Hepatocyte (in vitro differentiated cells): ENCODE data around the gene STK4.

Source experiments
- EZH2 ChIP-seq: fragments of 200-600 bp; sonication (generic); IDR thresholded peaks from 2 replicates; pipeline ENCODE4 v1.6.1; 2016; ENCODE audit warnings: antibody characterized with exemption, mild to moderate bottlenecking, borderline replicate concordance
- TF ChIP-seq, protein P1 (sequence below): fragments of 200-600 bp; sonication (generic); IDR thresholded peaks from 2 replicates; pipeline ENCODE4 v1.5.1; 2016; ENCODE audit warnings: antibody characterized with exemption, mild to moderate bottlenecking; ENCODE audit not compliant: poor library complexity

DNA sequence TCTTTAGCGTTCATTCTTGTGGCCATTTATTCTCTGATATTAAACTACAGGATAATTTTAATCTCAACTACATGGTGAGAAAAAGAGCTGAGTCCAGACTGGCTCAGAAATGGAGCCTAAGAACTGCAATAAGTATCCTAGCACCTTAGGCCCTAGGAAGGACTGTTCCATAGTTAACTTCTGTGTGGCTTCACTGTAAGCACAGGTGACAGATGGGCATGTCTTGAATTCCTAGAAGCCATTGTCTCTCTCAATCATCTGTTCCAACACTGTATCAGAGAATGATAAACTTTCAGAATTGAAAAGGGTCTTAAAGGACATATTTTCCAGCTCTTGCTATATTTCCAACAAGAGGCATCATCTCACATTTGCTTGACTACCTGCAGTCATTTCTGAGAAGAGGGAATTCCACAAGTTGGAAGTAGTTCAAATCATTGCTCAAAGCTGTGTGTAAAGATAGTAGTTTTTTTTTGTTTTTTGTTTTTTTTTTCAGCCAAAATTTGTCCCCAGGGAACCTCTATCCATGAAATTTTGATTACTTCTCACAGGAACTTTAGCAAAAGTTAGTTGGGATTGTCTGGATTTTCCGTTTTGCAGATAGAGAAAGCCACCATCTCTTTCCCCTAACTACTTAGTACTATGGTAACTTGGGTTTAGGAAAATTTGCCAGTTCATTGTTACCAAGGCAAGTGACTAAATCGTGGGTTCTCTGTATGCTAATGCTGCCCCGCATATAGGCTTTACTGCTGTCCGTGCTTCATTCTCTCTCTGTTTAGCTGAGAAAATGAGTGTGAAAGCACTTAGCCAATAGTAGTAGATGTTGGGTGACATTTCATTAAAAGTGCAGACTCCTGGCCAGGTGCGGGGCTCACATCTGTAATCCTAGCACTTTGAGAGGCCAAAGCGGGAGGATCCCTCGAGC lies 87.4 kb downstream of the STK4 start:
- TF ChIP-seq, protein P1, sequence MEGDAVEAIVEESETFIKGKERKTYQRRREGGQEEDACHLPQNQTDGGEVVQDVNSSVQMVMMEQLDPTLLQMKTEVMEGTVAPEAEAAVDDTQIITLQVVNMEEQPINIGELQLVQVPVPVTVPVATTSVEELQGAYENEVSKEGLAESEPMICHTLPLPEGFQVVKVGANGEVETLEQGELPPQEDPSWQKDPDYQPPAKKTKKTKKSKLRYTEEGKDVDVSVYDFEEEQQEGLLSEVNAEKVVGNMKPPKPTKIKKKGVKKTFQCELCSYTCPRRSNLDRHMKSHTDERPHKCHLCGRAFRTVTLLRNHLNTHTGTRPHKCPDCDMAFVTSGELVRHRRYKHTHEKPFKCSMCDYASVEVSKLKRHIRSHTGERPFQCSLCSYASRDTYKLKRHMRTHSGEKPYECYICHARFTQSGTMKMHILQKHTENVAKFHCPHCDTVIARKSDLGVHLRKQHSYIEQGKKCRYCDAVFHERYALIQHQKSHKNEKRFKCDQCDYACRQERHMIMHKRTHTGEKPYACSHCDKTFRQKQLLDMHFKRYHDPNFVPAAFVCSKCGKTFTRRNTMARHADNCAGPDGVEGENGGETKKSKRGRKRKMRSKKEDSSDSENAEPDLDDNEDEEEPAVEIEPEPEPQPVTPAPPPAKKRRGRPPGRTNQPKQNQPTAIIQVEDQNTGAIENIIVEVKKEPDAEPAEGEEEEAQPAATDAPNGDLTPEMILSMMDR = no peak
- TF ChIP-seq EZH2 = no peak
